H1 (cell line): ENCODE data around the gene LRRC19. TPM values are rescaled to one million over a fixed set of nuclear protein-coding genes. Genes with fewer than 3 reads are reported as not detected.

Experiments
- CTCF ChIA-PET: fragments of 300-600 bp; sonication (Branson Sonifier 250); formaldehyde crosslinking; loops from one replicate; lab custom pipeline; 2021; ENCODE audit not compliant: partially characterized antibody; lab: Charles Lee
- POLR2A ChIA-PET: fragments of 300-600 bp; sonication (Branson Sonifier 250); formaldehyde crosslinking; loops from one replicate; lab custom pipeline; 2021; ENCODE audit warnings: inconsistent platforms; ENCODE audit not compliant: partially characterized antibody; lab: Charles Lee
- DNase-seq, 2 experiments: peaks; one replicate each; pipeline versions ENCODE4 v3.0.0 to v3.0.0-alpha.2; 2010 to 2022; ENCODE audit warnings: low spot score in 2 of 2, low read depth in 1 of 2, mixed read lengths in 1 of 2
- FAIRE-seq: peaks from 2 replicates; lab custom pipeline; 2011; peaks lifted over from hg19 to GRCh38; lab: Jason Lieb, UNC
- H2AFZ ChIP-seq: 2 replicates; pipeline ENCODE4 v1.8.1; 2012; ENCODE audit warnings: low read length, inconsistent platforms
- H2AK5ac ChIP-seq: 2 replicates; pipeline ENCODE4 v1.6.1; 2013; ENCODE audit warnings: low read depth, low read length
- H2BK120ac ChIP-seq: replicated peaks from 2 replicates; pipeline ENCODE3; 2013; ENCODE audit warnings: low read depth, low read length, inconsistent platforms
- H2BK12ac ChIP-seq: 2 replicates; pipeline ENCODE4 v1.6.1; 2013; ENCODE audit warnings: low read depth, low read length
- H2BK15ac ChIP-seq: 2 replicates; pipeline ENCODE4 v1.6.1; 2013; ENCODE audit warnings: low read length
- H2BK20ac ChIP-seq: 2 replicates; pipeline ENCODE4 v1.6.1; 2013; ENCODE audit warnings: low read length
- H2BK5ac ChIP-seq: 2 replicates; pipeline ENCODE4 v1.6.1; 2013; ENCODE audit warnings: low read depth, low read length
- H3K14ac ChIP-seq: 2 replicates; pipeline ENCODE4 v1.6.1; 2013; ENCODE audit warnings: inconsistent platforms; ENCODE audit not compliant: insufficient read length
- H3K18ac ChIP-seq: 2 replicates; pipeline ENCODE4 v1.6.1; 2013; ENCODE audit warnings: low read length; ENCODE audit errors: extremely low read depth
- H3K23ac ChIP-seq: 2 replicates; pipeline ENCODE4 v1.6.1; 2013; ENCODE audit warnings: inconsistent platforms; ENCODE audit not compliant: insufficient read length
- H3K23me2 ChIP-seq: 2 replicates; pipeline ENCODE4 v1.6.1; 2013; ENCODE audit warnings: low read depth, low read length
- H3K27ac ChIP-seq: 2 replicates; pipeline ENCODE4 v1.6.1; 2011; ENCODE audit warnings: low read depth, low read length, inconsistent platforms
- H3K27me3 ChIP-seq, 4 experiments: replicated peaks in 1 of 4; 1 replicate in 1 of 4; 2 replicates in 3 of 4; pipeline versions ENCODE4 v1.6.1 to v1.8.1; 2011 to 2013; ENCODE audit warnings: low read length in 3 of 4, mild to moderate bottlenecking in 3 of 4, inconsistent platforms in 2 of 4, mixed read lengths in 2 of 4, moderate library complexity in 1 of 4; ENCODE audit not compliant: control insufficient read depth in 3 of 4, insufficient read depth in 3 of 4; ENCODE audit errors: extremely low read depth in 1 of 4
- H3K36me3 ChIP-seq, 4 experiments: 2 replicates each; pipeline versions ENCODE4 v1.6.1 to v1.8.1; 2011 to 2013; ENCODE audit warnings: mild to moderate bottlenecking in 4 of 4, low read length in 3 of 4, moderate library complexity in 2 of 4, control low read depth in 1 of 4, inconsistent platforms in 1 of 4; ENCODE audit not compliant: insufficient read depth in 4 of 4, control insufficient read depth in 2 of 4
- H3K4ac ChIP-seq: replicated peaks from 2 replicates; pipeline ENCODE3; 2013; ENCODE audit warnings: low read length, low read depth, mixed read lengths, inconsistent platforms; ENCODE audit not compliant: insufficient read length
- H3K4me1 ChIP-seq, 4 experiments: replicated peaks in 1 of 4; 1 replicate in 1 of 4; 2 replicates in 3 of 4; pipeline versions ENCODE4 v1.6.1 to v1.8.1; 2011 to 2013; ENCODE audit warnings: low read length in 3 of 4, inconsistent platforms in 2 of 4, mixed read lengths in 1 of 4; ENCODE audit not compliant: insufficient read depth in 4 of 4, control insufficient read depth in 3 of 4
- H3K4me2 ChIP-seq, 2 experiments: 2 replicates each; pipeline versions ENCODE4 v1.6.1 to v1.8.1; 2011 to 2013; ENCODE audit warnings: low read depth in 2 of 2, low read length in 2 of 2, control low read depth in 1 of 2, inconsistent platforms in 1 of 2, mild to moderate bottlenecking in 1 of 2; ENCODE audit not compliant: insufficient read depth in 1 of 2
- H3K4me3 ChIP-seq, 4 experiments: fragments of 200-600, 300-600 bp in 1 of 4; sonication (generic), shearing (Covaris generic), sonication (Bioruptor Twin) in 1 of 4; 2 replicates each; pipeline versions ENCODE4 v1.5.1 to v1.8.1; 2011 to 2016; ENCODE audit warnings: low read length in 4 of 4, low read depth in 3 of 4, control low read depth in 2 of 4, inconsistent platforms in 2 of 4, mild to moderate bottlenecking in 2 of 4, mixed read lengths in 1 of 4, moderate library complexity in 1 of 4; ENCODE audit not compliant: insufficient read depth in 2 of 4; ENCODE audit errors: extremely low read depth in 1 of 4
- H3K56ac ChIP-seq: replicated peaks from 2 replicates; pipeline ENCODE3; 2013; ENCODE audit warnings: low read depth, mild to moderate bottlenecking, mixed read lengths, low read length, inconsistent platforms; ENCODE audit not compliant: insufficient read length
- H3K79me1 ChIP-seq: 2 replicates; pipeline ENCODE4 v1.6.1; 2013; ENCODE audit warnings: low read depth, low read length, control low read depth
- H3K79me2 ChIP-seq, 2 experiments: 2 replicates each; pipeline versions ENCODE4 v1.6.1 to v1.8.1; 2012 to 2013; ENCODE audit warnings: low read length in 2 of 2, mild to moderate bottlenecking in 2 of 2, inconsistent platforms in 1 of 2; ENCODE audit not compliant: insufficient read depth in 2 of 2, control insufficient read depth in 1 of 2
- H3K9ac ChIP-seq, 4 experiments: replicated peaks in 1 of 4; 1 replicate in 1 of 4; 2 replicates in 3 of 4; pipeline versions ENCODE4 v1.6.1 to v1.8.1; 2011 to 2013; ENCODE audit warnings: low read depth in 3 of 4, low read length in 3 of 4, control low read depth in 2 of 4, mild to moderate bottlenecking in 2 of 4, moderate library complexity in 2 of 4, inconsistent platforms in 1 of 4; ENCODE audit errors: extremely low read depth in 1 of 4
- H3K9me3 ChIP-seq, 2 experiments: 2 replicates each; pipeline versions ENCODE4 v1.6.1 to v1.8.1; 2012 to 2013; ENCODE audit warnings: mild to moderate bottlenecking in 2 of 2, moderate library complexity in 2 of 2, control low read depth in 1 of 2, inconsistent platforms in 1 of 2, low read depth in 1 of 2, low read length in 1 of 2, mixed read lengths in 1 of 2; ENCODE audit not compliant: insufficient read depth in 2 of 2
- H4K20me1 ChIP-seq, 2 experiments: replicated peaks in 1 of 2; 2 replicates each; pipeline versions ENCODE3 to v1.8.1; 2011 to 2013; ENCODE audit warnings: inconsistent platforms in 2 of 2, low read length in 2 of 2, mild to moderate bottlenecking in 1 of 2; ENCODE audit not compliant: insufficient read depth in 2 of 2, control insufficient read depth in 1 of 2
- H4K5ac ChIP-seq: 2 replicates; pipeline ENCODE4 v1.6.1; 2013; ENCODE audit warnings: low read length, low read depth, mixed read lengths, inconsistent platforms; ENCODE audit not compliant: insufficient read length
- H4K8ac ChIP-seq: 2 replicates; pipeline ENCODE4 v1.8.0; 2013; ENCODE audit warnings: mild to moderate bottlenecking, moderate library complexity, low read length, inconsistent platforms; ENCODE audit not compliant: insufficient read depth; ENCODE audit errors: extremely low read depth
- H4K91ac ChIP-seq: replicated peaks from 2 replicates; pipeline ENCODE3; 2013; ENCODE audit warnings: low read length, mixed read lengths, inconsistent platforms; ENCODE audit not compliant: insufficient read length
- ASH2L ChIP-seq: fragments of 200-600, 300-600 bp; sonication (generic); IDR thresholded peaks from one replicate; pipeline ENCODE4 v1.7.1; 2017; ENCODE audit warnings: low read length
- CBX5 ChIP-seq: fragments of 300-800, 300-1000 bp; sonication (generic); IDR thresholded peaks from 2 replicates; pipeline ENCODE4 v1.7.1; 2016; ENCODE audit warnings: antibody characterized with exemption, low read length, low read depth
- CHD1 ChIP-seq: IDR thresholded peaks from 2 replicates; pipeline ENCODE4 v1.6.1; 2012; ENCODE audit warnings: low read depth, low read length, improper control_type of control experiment
- CHD2 ChIP-seq: IDR thresholded peaks from 2 replicates; pipeline ENCODE4 v1.6.1; 2012; ENCODE audit warnings: low read length, improper control_type of control experiment
- GTF2F1 ChIP-seq: IDR thresholded peaks from 2 replicates; pipeline ENCODE4 v1.6.1; 2012; ENCODE audit warnings: low read depth, low read length, improper control_type of control experiment, borderline replicate concordance
- RAD21 ChIP-seq, 2 experiments: IDR thresholded peaks in 1 of 2; conservative IDR thresholded peaks in 1 of 2; 2 replicates each; pipeline ENCODE4 v1.6.1; 2011; ENCODE audit warnings: low read depth in 2 of 2, low read length in 2 of 2, improper control_type of control experiment in 1 of 2, inconsistent platforms in 1 of 2, mild to moderate bottlenecking in 1 of 2, moderate library complexity in 1 of 2
- WGBS, 2 experiments: shearing (Covaris generic) in 1 of 2; methylation state at CpG; one replicate each; pipeline versions ENCODE4 v1.1.6 to v1.1.7; 2013 to 2015; ENCODE audit warnings: low lambda C conversion rate in 2 of 2, mixed read lengths in 2 of 2, inconsistent platforms in 1 of 2, low coverage in 1 of 2, missing lambda C conversion rate in 1 of 2; ENCODE audit not compliant: insufficient replicate concordance in 2 of 2, insufficient coverage in 1 of 2, insufficient read length in 1 of 2; ENCODE audit errors: extremely low coverage in 1 of 2, missing lambda C conversion rate in 1 of 2; 5-methylcytosine and 5-hydroxymethylcytosine counted together
- polyA plus RNA-seq, 7 experiments: library from polyadenylated mRNA; depleted of rRNA in 3 of 7; stranded (reverse) in 5 of 7; unstranded in 2 of 7; fragments of >200 nt in 5 of 7; fragments of 200-250 nt in 2 of 7; gene quantifications; 1 replicate in 5 of 7; 2 replicates in 1 of 7; 4 replicates in 1 of 7; pipeline versions ENCODE4 v1.2.1 to v1.2.3, GENCODE V29; 2011 to 2013; ENCODE audit warnings: missing spikeins in 2 of 7, mixed read lengths in 2 of 7
- total RNA-seq: library from RNA; stranded (reverse); fragmentation: NEBNext Ultra II Directional; extraction: Animal tissue kit (Norgen Biotek cat#: 25700); gene quantifications from 2 replicates; pipeline ENCODE4 v1.2.1, GENCODE V29; 2021

LRRC19 gene
- total and polyA plus RNA-seq, 2 of the 8 experiments (the other 6 are each of a cell fraction or from before 2014, with no cell fraction given): not detected

GRCh38 chr9:27022920-27023319, 17.4 kb upstream of the LRRC19 start:
- Histone ChIP-seq H2AK5ac (no peak overlapping the region), H4K20me1 (no peaks in the 10 kb centered on the region), H2BK15ac (no peak overlapping the region), H3K36me3 (peaks cover 0 to 12% (median 4%) of the 10 kb centered on the region in 4 experiments; a peak in 5 of 8 replicates), H4K5ac (no peak overlapping the region), H3K9me3 (no peaks in the 10 kb centered on the region), H2BK5ac (no peak overlapping the region), H3K4me3 (no peak overlapping the region), H3K18ac (no peak overlapping the region), H3K56ac (no peak overlapping the region), H3K79me2 (no peaks in the 10 kb centered on the region), H4K8ac (no peak overlapping the region), H2BK20ac (no peak overlapping the region), H3K23me2 (no peaks in the 10 kb centered on the region), H2AFZ (no peak overlapping the region), H2BK12ac (no peak overlapping the region), H2BK120ac (no peak overlapping the region), H3K4me2 (no peak overlapping the region), H3K4me1 (no peaks in the 10 kb centered on the region), H3K27ac (no peak overlapping the region), H3K27me3 (no peaks in the 10 kb centered on the region), H3K79me1 (no peaks in the 10 kb centered on the region), H4K91ac (no peak overlapping the region), H3K14ac (no peak overlapping the region), H3K4ac (no peak overlapping the region), H3K9ac (no peak overlapping the region), H3K23ac (no peak overlapping the region)
- ChIA-PET CTCF (interaction anchor here (0.6 kb wide), 1 partner anchor 15 kb away, joined by 3 read pairs; no protein-coding TSS in a partner anchor), POLR2A (no interaction called here)
- 98% methylated on average over 5 of the region's 5 CpGs; no CpG with 5 or more reads in 1 of the 2 experiments for WGBS, 2 experiments
- no peak for DNase-seq
- no peak for FAIRE-seq
- TF ChIP-seq CHD2: no peak
- TF ChIP-seq GTF2F1: no peak
- TF ChIP-seq RAD21 (IDR thresholded peaks at IDR 0.05 in 1 of 2, conservative IDR thresholded peaks at IDR 0.05 in 1 of 2; ENCODE audit: low read depth in 2 of 2, low read length in 2 of 2): no peak
- no peak for TF ChIP-seq ASH2L
- TF ChIP-seq CHD1: no peak
- TF ChIP-seq CBX5: no peak
